IMR-90 (cell line): ENCODE measurements around the gene AKNA. TPM values are rescaled to one million over a fixed set of nuclear protein-coding genes. Genes with fewer than 3 reads are reported as not detected.

Source experiments
- ATAC-seq: fragments of 200-7000 bp; cut with Tn5 transposase; 2 replicates; pipeline ENCODE4 v1.9.1; 2020; ENCODE audit warnings: low read depth, mild to moderate bottlenecking, moderate library complexity
- BruUV-seq: library from RNA; stranded (reverse); fragments of 400-500 nt; replicated peaks from 2 replicates; lab custom pipeline; 2021; lab: Mats Ljungman, UMichigan
- CTCF ChIA-PET: fragments of 300-600 bp; formaldehyde crosslinking; extraction: SDS; loops from one replicate; lab custom pipeline; 2021; ENCODE audit warnings: antibody characterized with exemption; lab: Yijun Ruan, JAX
- POLR2A ChIA-PET: fragments of 300-600 bp; sonication (Branson Sonifier 250); formaldehyde crosslinking; loops from one replicate; lab custom pipeline; 2022; ENCODE audit warnings: antibody characterized with exemption; ENCODE audit not compliant: unreplicated experiment; lab: Charles Lee
- DNase-seq: peaks from one replicate; pipeline ENCODE4 v3.0.0; 2013
- H2AFZ ChIP-seq: replicated peaks from 2 replicates; pipeline ENCODE3; 2013; ENCODE audit warnings: low read length, mild to moderate bottlenecking; ENCODE audit not compliant: poor library complexity
- H2AK5ac ChIP-seq: 2 replicates; pipeline ENCODE4 v1.6.1; 2013; ENCODE audit warnings: low read depth, low read length, inconsistent platforms
- H2AK9ac ChIP-seq: replicated peaks from 2 replicates; pipeline ENCODE3; 2013; ENCODE audit warnings: mild to moderate bottlenecking, low read depth, low read length, moderate library complexity; ENCODE audit not compliant: poor library complexity
- H2BK120ac ChIP-seq: 2 replicates; pipeline ENCODE4 v1.6.1; 2013; ENCODE audit warnings: low read depth, low read length, inconsistent platforms
- H2BK15ac ChIP-seq: 3 replicates; pipeline ENCODE4 v1.6.1; 2013; ENCODE audit warnings: low read depth, low read length, inconsistent platforms
- H2BK20ac ChIP-seq: 2 replicates; pipeline ENCODE4 v1.6.1; 2013; ENCODE audit warnings: low read depth, mild to moderate bottlenecking, inconsistent platforms, low read length, moderate library complexity
- H2BK5ac ChIP-seq: 2 replicates; pipeline ENCODE4 v1.6.1; 2013; ENCODE audit warnings: mild to moderate bottlenecking, low read depth, low read length, inconsistent platforms; ENCODE audit not compliant: poor library complexity, severe bottlenecking
- H3K14ac ChIP-seq: replicated peaks from 2 replicates; pipeline ENCODE4 v1.6.1; 2013; ENCODE audit warnings: low read depth, low read length, inconsistent platforms
- H3K18ac ChIP-seq: 2 replicates; pipeline ENCODE4 v1.6.1; 2013; ENCODE audit warnings: low read depth, low read length, control low read depth
- H3K23ac ChIP-seq: 2 replicates; pipeline ENCODE4 v1.6.1; 2013; ENCODE audit warnings: low read depth, low read length, inconsistent platforms
- H3K27ac ChIP-seq: 2 replicates; pipeline ENCODE4 v1.5.1; 2013; ENCODE audit warnings: mild to moderate bottlenecking, control low read depth, low read length; ENCODE audit not compliant: insufficient read depth
- H3K27me3 ChIP-seq: 2 replicates; pipeline ENCODE4 v1.6.1; 2013; ENCODE audit warnings: low read length; ENCODE audit not compliant: control insufficient read depth, insufficient read depth
- H3K36me3 ChIP-seq: 2 replicates; pipeline ENCODE4 v1.6.1; 2013; ENCODE audit warnings: low read length, mixed read lengths; ENCODE audit not compliant: control insufficient read depth, insufficient read depth
- H3K4ac ChIP-seq: 2 replicates; pipeline ENCODE4 v1.6.1; 2013; ENCODE audit warnings: low read depth, low read length, inconsistent platforms
- H3K4me1 ChIP-seq: 2 replicates; pipeline ENCODE4 v1.6.1; 2013; ENCODE audit warnings: low read length, mixed read lengths; ENCODE audit not compliant: control insufficient read depth, insufficient read depth
- H3K4me2 ChIP-seq: 2 replicates; pipeline ENCODE4 v1.6.1; 2013; ENCODE audit warnings: low read depth, mild to moderate bottlenecking, control low read depth, low read length, moderate library complexity
- H3K4me3 ChIP-seq: 2 replicates; pipeline ENCODE4 v1.5.1; 2013; ENCODE audit warnings: low read depth, mild to moderate bottlenecking, control low read depth, low read length, moderate library complexity; ENCODE audit not compliant: insufficient read depth
- H3K56ac ChIP-seq: 2 replicates; pipeline ENCODE4 v1.6.1; 2013; ENCODE audit warnings: low read length, inconsistent platforms; ENCODE audit not compliant: insufficient read depth; ENCODE audit errors: extremely low read depth
- H3K79me1 ChIP-seq, 2 experiments: 2 replicates each; pipeline ENCODE4 v1.6.1; 2013; ENCODE audit warnings: low read length in 2 of 2, inconsistent platforms in 1 of 2, low read depth in 1 of 2
- H3K9ac ChIP-seq: 2 replicates; pipeline ENCODE4 v1.6.1; 2013; ENCODE audit warnings: low read depth, low read length, control low read depth
- H3K9me1 ChIP-seq: 2 replicates; pipeline ENCODE4 v1.6.1; 2013; ENCODE audit warnings: low read length, inconsistent platforms; ENCODE audit not compliant: insufficient read depth
- H3K9me3 ChIP-seq: 2 replicates; pipeline ENCODE4 v1.6.1; 2013; ENCODE audit warnings: low read length; ENCODE audit not compliant: control insufficient read depth, insufficient read depth
- H4K20me1 ChIP-seq: 2 replicates; pipeline ENCODE4 v1.6.1; 2013; ENCODE audit warnings: low read length, inconsistent platforms; ENCODE audit not compliant: insufficient read depth
- H4K5ac ChIP-seq: 2 replicates; pipeline ENCODE4 v1.6.1; 2013; ENCODE audit warnings: mild to moderate bottlenecking, low read depth, low read length, control low read depth
- H4K8ac ChIP-seq, 2 experiments: 2 replicates each; pipeline ENCODE4 v1.6.1; 2013; ENCODE audit warnings: low read depth in 2 of 2, low read length in 2 of 2, control low read depth in 1 of 2, inconsistent platforms in 1 of 2
- H4K91ac ChIP-seq: 2 replicates; pipeline ENCODE4 v1.6.1; 2013; ENCODE audit warnings: low read depth, low read length, inconsistent platforms; ENCODE audit not compliant: insufficient read depth
- BHLHE40 ChIP-seq: fragments of 150-350 bp; IDR thresholded peaks from 2 replicates; pipeline ENCODE4 v1.6.1; 2016; ENCODE audit warnings: mild to moderate bottlenecking, low read depth, low read length
- CEBPB ChIP-seq: IDR thresholded peaks from 2 replicates; pipeline ENCODE4 v1.6.1; 2012; ENCODE audit warnings: low read depth, low read length, improper control_type of control experiment
- CHD1 ChIP-seq: IDR thresholded peaks from 2 replicates; pipeline ENCODE4 v1.6.1; 2012; ENCODE audit warnings: low read depth, low read length, improper control_type of control experiment
- CTCF ChIP-seq: conservative IDR thresholded peaks from 2 replicates; pipeline ENCODE4 v1.5.1; 2012; ENCODE audit warnings: mild to moderate bottlenecking, low read depth, low read length, improper control_type of control experiment
- ELK1 ChIP-seq: fragments of 150-350 bp; IDR thresholded peaks from 2 replicates; pipeline ENCODE4 v1.6.1; 2016; ENCODE audit warnings: low read depth, mild to moderate bottlenecking, low read length, moderate library complexity, borderline replicate concordance
- FOS ChIP-seq: fragments of 150-350 bp; IDR thresholded peaks from 2 replicates; pipeline ENCODE4 v1.6.1; 2016; ENCODE audit warnings: low read depth, low read length
- MAFK ChIP-seq: IDR thresholded peaks from 2 replicates; pipeline ENCODE4 v1.6.1; 2012; ENCODE audit warnings: low read depth, low read length, improper control_type of control experiment
- MAZ ChIP-seq: IDR thresholded peaks from 2 replicates; pipeline ENCODE4 v1.6.1; 2012; ENCODE audit warnings: low read depth, mild to moderate bottlenecking, low read length, improper control_type of control experiment, moderate library complexity, borderline replicate concordance
- MXI1 ChIP-seq: IDR thresholded peaks from 2 replicates; pipeline ENCODE4 v1.6.1; 2012; ENCODE audit warnings: low read depth, mild to moderate bottlenecking, low read length, moderate library complexity, borderline replicate concordance
- NFE2L2 ChIP-seq: fragments of 150-350 bp; IDR thresholded peaks from 2 replicates; pipeline ENCODE4 v1.6.1; 2016; ENCODE audit warnings: low read depth, mild to moderate bottlenecking, low read length
- POLR2A ChIP-seq: IDR thresholded peaks from 2 replicates; pipeline ENCODE4 v1.6.1; 2012; ENCODE audit warnings: mild to moderate bottlenecking, low read depth, low read length
- RAD21 ChIP-seq: IDR thresholded peaks from 2 replicates; pipeline ENCODE4 v1.6.1; 2012; ENCODE audit warnings: low read length, improper control_type of control experiment
- RCOR1 ChIP-seq: IDR thresholded peaks from 2 replicates; pipeline ENCODE4 v1.6.1; 2012; ENCODE audit warnings: mild to moderate bottlenecking, low read length, improper control_type of control experiment; ENCODE audit not compliant: insufficient replicate concordance
- RFX5 ChIP-seq: IDR thresholded peaks from 2 replicates; pipeline ENCODE4 v1.8.0; 2012; ENCODE audit warnings: low read depth, mild to moderate bottlenecking, low read length, moderate library complexity
- SMC3 ChIP-seq: fragments of 150-350 bp; IDR thresholded peaks from 2 replicates; pipeline ENCODE4 v1.6.1; 2016; ENCODE audit warnings: low read depth, mild to moderate bottlenecking, antibody characterized with exemption, low read length, moderate library complexity
- WGBS, 2 experiments: methylation state at CpG; one replicate each; pipeline versions ENCODE4 v1.1.5 to v1.1.7; 2013; ENCODE audit warnings: missing lambda C conversion rate in 2 of 2; ENCODE audit not compliant: insufficient read length in 1 of 2; ENCODE audit errors: extremely low coverage in 2 of 2; 5-methylcytosine and 5-hydroxymethylcytosine counted together
- dilution Hi-C: fragments of 300-500 bp; cut with HindIII; formaldehyde crosslinking; loops from one replicate; pipeline ENCODE4 v1.14.3; 2018; ENCODE audit warnings: low sequenced_read_pairs; ENCODE audit not compliant: unreplicated experiment
- in situ Hi-C: fragments of 300-500 bp; cut with MboI; formaldehyde crosslinking; loops from 3 replicates; pipeline ENCODE4 v1.14.3; 2019; ENCODE audit warnings: low sequenced_read_pairs, inconsistent platforms, mixed read lengths
- intact Hi-C: fragments of 100-400 bp; cut with micrococcal nuclease; formaldehyde crosslinking; loops from 2 replicates; pipeline ENCODE4 v1.10.0; 2022
- polyA plus RNA-seq, 3 experiments: library from polyadenylated mRNA; depleted of rRNA; stranded (reverse); fragments of >200 nt; gene quantifications; 2 replicates each; pipeline ENCODE4 v1.2.3, GENCODE V29; 2012; ENCODE audit warnings: low replicate concordance in 1 of 3
- total RNA-seq: library from RNA; depleted of rRNA; stranded (reverse); fragments of >200 nt; gene quantifications from 2 replicates; pipeline ENCODE4 v1.2.3, GENCODE V29; 2012
- TF ChIP-seq, protein P1 (sequence below): fragments of 150-350 bp; IDR thresholded peaks from 2 replicates; pipeline ENCODE4 v1.6.1; 2017; ENCODE audit warnings: mild to moderate bottlenecking, antibody characterized with exemption, low read length, low read depth

Gene AKNA
- total and polyA plus RNA-seq, 2 of the 4 experiments (the other 2 are of a cell fraction) = 2.7 to 7.3 TPM

DNA sequence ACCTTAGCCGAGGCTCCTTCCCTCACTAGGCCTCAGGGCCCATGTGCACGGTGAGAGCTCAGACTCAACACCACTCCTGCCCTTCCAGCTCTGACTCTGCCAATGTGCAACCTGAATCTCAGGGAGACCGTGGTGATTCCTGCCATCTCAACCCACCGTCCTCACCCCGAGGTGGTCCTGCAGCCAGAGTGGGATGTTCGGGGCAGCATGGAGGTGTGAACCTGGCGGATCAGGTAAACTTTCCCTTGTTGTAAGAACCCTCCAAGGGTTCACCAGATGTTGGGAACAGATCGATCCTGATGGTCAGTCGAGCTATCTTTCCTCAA is 538 bp upstream of the AKNA start:
- no peak for ATAC-seq
- Histone ChIP-seq H3K56ac (peak overlapping the region; percentile 50; the same call in 1 of the 2 replicates), H4K91ac (peak overlapping the region; percentile 72), H2AFZ (peak overlapping the region; percentile 94), H3K27me3 (no peaks in the 10 kb centered on the region), H3K79me1 (peaks cover 14 to 53% of the 10 kb centered on the region in 2 experiments), H2BK120ac (peak overlapping the region; percentile 75), H2BK15ac (peak overlapping the region; percentile 29; the same call in 2 of the 3 replicates), H3K23ac (peak overlapping the region; percentile 73), H3K36me3 (no peaks in the 10 kb centered on the region), H2BK5ac (peak overlapping the region; percentile 74), H3K27ac (peak overlapping the region; percentile 88), H4K5ac (peak overlapping the region; percentile 92), H3K4me1 (peaks cover 29% of the 10 kb centered on the region), H3K4ac (peak overlapping the region; percentile 93), H2BK20ac (0 out of 2 replicates have a peak overlapping the region, but pooled peaks have one; percentile 30), H3K4me2 (peak overlapping the region; percentile 85), H4K8ac (peak overlapping the region; percentile 84 to 92), H3K9ac (peak overlapping the region; percentile 72), H3K4me3 (no peak overlapping the region), H2AK9ac (peak overlapping the region; percentile 97), H4K20me1 (peaks cover 20% of the 10 kb centered on the region; the same call in 1 of the 2 replicates), H3K14ac (peak overlapping the region; percentile 92), H2AK5ac (peak overlapping the region; percentile 94), H3K9me1 (peaks cover 17% of the 10 kb centered on the region), H3K18ac (peak overlapping the region; percentile 66), H3K9me3 (no peaks in the 10 kb centered on the region)
- DNase-seq = no peak
- dilution Hi-C loops = no loop called here
- BruUV-seq = no TSS peak
- in situ Hi-C loops = no loop called here
- no peak for TF ChIP-seq RAD21
- no peak for TF ChIP-seq BHLHE40
- TF ChIP-seq, protein P1, sequence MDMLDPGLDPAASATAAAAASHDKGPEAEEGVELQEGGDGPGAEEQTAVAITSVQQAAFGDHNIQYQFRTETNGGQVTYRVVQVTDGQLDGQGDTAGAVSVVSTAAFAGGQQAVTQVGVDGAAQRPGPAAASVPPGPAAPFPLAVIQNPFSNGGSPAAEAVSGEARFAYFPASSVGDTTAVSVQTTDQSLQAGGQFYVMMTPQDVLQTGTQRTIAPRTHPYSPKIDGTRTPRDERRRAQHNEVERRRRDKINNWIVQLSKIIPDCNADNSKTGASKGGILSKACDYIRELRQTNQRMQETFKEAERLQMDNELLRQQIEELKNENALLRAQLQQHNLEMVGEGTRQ = no peak
- no peak for TF ChIP-seq CHD1
- TF ChIP-seq CTCF = no peak
- no peak for TF ChIP-seq ELK1
- no peak for TF ChIP-seq MAFK
- TF ChIP-seq RFX5 = no peak
- TF ChIP-seq POLR2A = no peak
- TF ChIP-seq SMC3 = no peak
- no peak for TF ChIP-seq RCOR1
- no peak for TF ChIP-seq NFE2L2
- TF ChIP-seq CEBPB = no peak
- TF ChIP-seq MAZ = no peak
- TF ChIP-seq FOS = no peak
- TF ChIP-seq MXI1 = no peak
- WGBS, 2 experiments = 72% methylated on average over 5 of the region's 9 CpGs; no CpG with 5 or more reads in 1 of the 2 experiments
- POLR2A ChIA-PET = interaction anchor here (0.6 to 0.8 kb wide), 2 partner anchors 15 to 1160 kb away, joined by 3 to 5 read pairs; no protein-coding TSS in a partner anchor
- intact Hi-C loops = no loop called here
- CTCF ChIA-PET = no interaction called here
